ENCODE data around the gene SMC6.

SMC6 gene

GRCh38 chr2:17690776-17691175 is 62.8 kb downstream of the SMC6 start:
- no peak for TF ChIP-seq CTCF (IDR thresholded peaks at IDR 0.05; ENCODE audit: low read depth, low read length, missing control alignments)
- H3K4me3 ChIP-seq (ENCODE audit: low read depth, low read length), result no peak overlapping the region
- DNase-seq (ENCODE audit: low read depth), result no peak

DNA sequence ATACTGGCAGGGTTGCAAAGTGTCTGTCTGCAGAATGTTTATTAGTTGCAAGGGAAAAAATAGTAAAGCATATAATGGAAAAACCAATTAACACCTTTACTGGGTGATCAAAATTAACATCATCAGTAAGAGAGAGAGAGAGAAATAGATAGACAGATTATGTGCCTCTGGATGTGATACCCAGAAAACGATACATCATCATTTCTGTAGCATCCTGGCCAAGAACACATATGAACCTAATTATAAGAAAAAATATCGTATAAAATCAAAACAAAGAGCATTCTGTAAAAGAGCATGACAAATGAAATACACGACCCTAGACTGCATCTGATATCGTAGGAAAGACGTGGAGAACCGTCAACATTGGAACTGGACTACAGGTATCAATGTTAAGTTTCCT is 64.6 kb downstream of the SMC6 start:
- DNase-seq (ENCODE audit: low read depth), result no peak
- TF ChIP-seq CTCF (IDR thresholded peaks at IDR 0.05; ENCODE audit: low read depth, low read length, missing control alignments), result no peak
- no peak overlapping the region for H3K4me3 ChIP-seq (ENCODE audit: low read depth, low read length)

DNA sequence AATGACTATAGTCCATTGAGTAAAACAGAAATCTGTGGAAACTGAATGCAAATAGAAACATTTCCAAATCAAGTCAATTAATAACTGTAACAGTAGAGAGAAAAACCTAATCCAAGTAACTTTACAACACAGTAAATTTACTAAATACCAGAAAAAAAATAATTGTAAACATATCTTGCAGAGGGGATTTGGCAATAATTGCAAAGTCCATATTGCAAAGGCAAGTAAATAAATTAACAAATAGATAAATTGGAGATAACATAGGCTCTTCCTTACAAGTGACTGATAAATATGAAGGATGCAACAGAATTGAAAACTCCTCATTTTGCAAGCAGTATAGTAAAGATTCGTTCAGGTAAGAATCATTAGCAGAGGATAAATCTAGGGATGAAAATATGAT is 65.0 kb downstream of the SMC6 start:
- no peak for DNase-seq (ENCODE audit: low read depth)
- H3K4me3 ChIP-seq (ENCODE audit: low read depth, low read length), result no peak overlapping the region
- no peak for TF ChIP-seq CTCF (IDR thresholded peaks at IDR 0.05; ENCODE audit: low read depth, low read length, missing control alignments)

GRCh38 chr2:17683981-17684380 is 69.6 kb downstream of the SMC6 start:
- no peak overlapping the region for H3K4me3 ChIP-seq (ENCODE audit: low read depth, low read length)

DNA sequence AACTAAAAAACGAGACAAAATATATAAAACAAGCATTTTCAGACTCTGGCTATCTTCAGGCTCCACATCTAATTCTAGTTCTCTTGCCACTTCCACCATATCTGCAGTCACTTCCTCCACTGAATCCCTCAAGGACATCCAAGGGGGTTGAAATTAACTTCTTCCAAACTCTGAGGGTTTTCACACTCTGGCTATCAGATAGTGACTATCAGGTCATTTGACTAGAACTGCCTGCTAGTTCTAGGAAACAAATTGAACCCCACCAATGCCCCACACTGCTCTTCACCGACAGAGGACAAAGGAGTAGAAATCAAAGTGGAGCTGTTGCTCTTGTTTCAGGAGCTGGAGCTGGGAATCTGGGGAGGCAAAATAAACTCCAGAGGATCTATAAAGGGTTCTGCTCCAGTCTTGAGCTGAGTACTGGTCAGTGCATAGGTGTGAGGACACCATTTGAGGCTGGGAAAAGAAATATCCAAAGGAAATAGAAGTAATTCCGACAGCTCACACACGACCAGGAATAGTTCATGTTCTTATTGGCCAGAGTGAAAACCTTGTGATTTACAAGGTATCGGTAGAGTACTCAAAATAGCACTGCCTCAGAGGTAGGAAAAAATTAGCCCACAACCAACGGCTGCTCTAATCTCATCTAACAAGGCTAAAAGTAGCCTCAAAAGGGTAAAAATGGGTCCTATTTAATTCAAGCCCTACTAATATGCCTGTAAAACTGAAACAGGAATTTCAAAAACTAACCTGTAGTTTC is 71.3 kb downstream of the SMC6 start:
- DNase-seq (ENCODE audit: low read depth), result no peak
- H3K4me3 ChIP-seq (ENCODE audit: low read depth, low read length), result no peak overlapping the region
- TF ChIP-seq CTCF (IDR thresholded peaks at IDR 0.05; ENCODE audit: low read depth, low read length, missing control alignments), result no peak

More at GRCh38 chr2:17683981-17684380, 69.6 kb downstream of the SMC6 start:
- TF ChIP-seq CTCF (IDR thresholded peaks at IDR 0.05; ENCODE audit: low read depth, low read length, missing control alignments), result no peak
- DNase-seq (ENCODE audit: low read depth), result no peak

DNA sequence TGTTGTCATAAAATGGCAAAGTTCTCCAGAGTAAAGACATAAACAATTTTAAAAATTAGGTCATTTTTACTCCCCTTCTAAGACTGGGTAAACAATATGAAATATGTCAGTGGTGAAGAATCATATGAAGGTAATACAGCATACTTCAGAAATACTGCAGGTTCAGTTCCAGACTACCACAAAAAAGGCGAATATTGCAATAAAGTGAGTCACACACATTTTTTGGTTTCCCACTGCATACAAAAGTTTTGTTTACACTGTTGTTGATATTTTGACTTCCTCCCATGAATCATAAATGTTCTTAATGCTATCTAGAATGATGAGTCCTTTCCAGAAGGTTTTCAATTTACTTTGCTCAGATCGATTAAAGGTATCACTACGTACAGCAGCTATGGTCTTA is 73.5 kb downstream of the SMC6 start:
- no peak for DNase-seq (ENCODE audit: low read depth)
- TF ChIP-seq CTCF (IDR thresholded peaks at IDR 0.05; ENCODE audit: low read depth, low read length, missing control alignments), result no peak
- H3K4me3 ChIP-seq (ENCODE audit: low read depth, low read length), result no peak overlapping the region

DNA sequence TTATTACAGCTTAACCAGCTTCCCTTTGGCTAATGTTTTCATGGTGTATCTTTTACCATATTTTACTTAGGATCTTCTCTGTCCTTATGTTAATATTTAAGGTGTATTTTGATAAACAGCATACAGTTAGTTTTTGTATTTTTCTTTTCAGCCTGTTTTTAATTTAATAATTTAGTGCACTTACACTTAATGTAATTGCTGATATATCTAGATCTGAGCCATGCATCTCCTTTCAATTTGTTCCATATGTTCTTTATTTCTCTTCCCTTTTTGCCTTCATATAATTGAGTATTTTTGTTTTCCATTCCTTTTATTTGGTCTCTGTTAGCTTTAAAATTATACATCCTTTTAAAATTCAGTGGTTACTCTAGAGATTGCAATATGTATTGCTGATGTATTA is 78.8 kb downstream of the SMC6 start:
- no peak for TF ChIP-seq CTCF (IDR thresholded peaks at IDR 0.05; ENCODE audit: low read depth, low read length, missing control alignments)
- DNase-seq (ENCODE audit: low read depth), result no peak

More for the DNA sequence above, 78.8 kb downstream of the SMC6 start:
- no peak overlapping the region for H3K4me3 ChIP-seq (ENCODE audit: low read depth, low read length)

All from GM12864 (cell line).